Pancreas (tissue), 10 donors: Measurements from ENCODE around the gene JMJD4. TPM values are rescaled to one million over a fixed set of nuclear protein-coding genes. Genes with fewer than 3 reads are reported as not detected.

ENCODE experiments used
- ATAC-seq, 4 donors: fragments of 200-7000 bp; cut with Tn5 transposase; one replicate each; pipeline versions ENCODE4 v1.8.0 to v1.9.1; 2020; ENCODE audit warnings: mild to moderate bottlenecking in 4 of 4, moderate library complexity in 4 of 4
- DNase-seq, 6 donors: peaks; one replicate each; pipeline ENCODE4 v3.0.0-alpha.2; 2020
- FAIRE-seq: peaks from 2 replicates; lab custom pipeline; 2012; peaks lifted over from hg19 to GRCh38; lab: Jason Lieb, UNC
- H3K27ac ChIP-seq, 4 donors: fragments of 200-600 bp; sonication (generic); 1 replicate in 3 of 4; 2 replicates in 1 of 4; pipeline versions ENCODE4 v1.5.0 to v1.8.0; 2020
- H3K27me3 ChIP-seq, 4 donors: fragments of 200-600 bp; one replicate each; pipeline ENCODE4 v1.8.0; 2021
- H3K36me3 ChIP-seq, 3 donors: fragments of 200-600 bp; sonication (generic) in 1 of 3; one replicate each; pipeline versions ENCODE4 v1.5.0 to v1.8.0; 2020 to 2021
- H3K4me1 ChIP-seq, 3 donors: fragments of 200-600 bp; one replicate each; pipeline ENCODE4 v1.8.0; 2021
- H3K4me3 ChIP-seq, 4 donors: fragments of 200-600 bp; sonication (generic) in 2 of 4; one replicate each; pipeline versions ENCODE4 v1.5.0 to v1.8.0; 2020 to 2021
- H3K9me3 ChIP-seq, 4 donors: fragments of 200-600 bp; one replicate each; pipeline ENCODE4 v1.8.0; 2021
- CTCF ChIP-seq, 4 donors: fragments of 200-600 bp; sonication (generic) in 3 of 4; IDR thresholded peaks; one replicate each; pipeline versions ENCODE4 v1.5.0 to v1.8.0; 2021; ENCODE audit warnings: antibody characterized with exemption in 4 of 4
- WGBS, 2 donors: extraction: QIAGEN DNeasy Blood & Tissue Kit; methylation state at CpG; one replicate each; pipeline ENCODE4 v1.1.7; 2013; 5-methylcytosine and 5-hydroxymethylcytosine counted together
- intact Hi-C, 3 donors: fragments of 100-400 bp; cut with DNase I; formaldehyde crosslinking; loops; one replicate each; pipeline versions ENCODE4 v1.11.1 to v1.14.2; 2022
- polyA plus RNA-seq, 2 donors: library from polyadenylated mRNA; stranded (reverse); fragments of 200-250 nt; gene quantifications; one replicate each; pipeline ENCODE4 v1.2.3, GENCODE V29; 2013
- total RNA-seq, 6 donors: library from RNA; stranded (reverse); fragmentation: NEBNext Ultra II Directional in 4 of 6; extraction: Animal tissue kit (Norgen Biotek cat#: 25700) in 4 of 6; gene quantifications; one replicate each; pipeline versions ENCODE4 v1.2.1 to v1.2.4, GENCODE V29; 2021 to 2023
- donor health status: healthy with polysubstance abuse.
- donor health status: DM: no; HTN: no; CAD: no; lungs with moderate emphysema.
- donor health status: DM: no; HTN: no; CAD: no.
- donor health status: control.
- donor health status: control.
- donor health status: Bipolar disorder and iron deficiency.
- donor health status: DM: yes; HTN: yes; CAD: no.
- donor health status: DM: no; HTN: no; CAD: no.
- donor health status: DM: no; HTN: no; CAD: no.
- donor health status: DM: yes; HTN: yes; CAD: no.

Gene JMJD4
- total and polyA plus RNA-seq, 8 donors = 4.8 to 14.8 (median 9.6) TPM

- DNase-seq (peak in 2 of 6 donors; percentile 17 to 71), ATAC-seq (no peak), FAIRE-seq (no peak)
- H3K4me3 ChIP-seq = no peak overlapping the region
- intact Hi-C loops = no loop called here
- no peak for TF ChIP-seq CTCF (IDR thresholded peaks at IDR 0.05)
- H3K27ac ChIP-seq = no peak overlapping the region
- WGBS, 2 donors = 93 to 95% methylated on average over 18 of the region's 18 CpGs
- peaks cover 5 to 24% (median 18%) of the 10 kb centered on the region in 3 donors for H3K4me1 ChIP-seq
- H3K27me3 ChIP-seq = no peaks in the 10 kb centered on the region
- peaks cover 0 to 6% (median 0%) of the 10 kb centered on the region in 3 donors for H3K36me3 ChIP-seq
- no peaks in the 10 kb centered on the region for H3K9me3 ChIP-seq
These were observed 2.4 kb downstream of the JMJD4 start for GRCh38 chr1:227732586-227733308.

- TF ChIP-seq CTCF (IDR thresholded peaks at IDR 0.05) = no peak
- Histone ChIP-seq H3K27me3 (no peaks in the 10 kb centered on the region), H3K36me3 (peaks cover 0 to 6% (median 0%) of the 10 kb centered on the region in 3 donors), H3K4me3 (no peak overlapping the region), H3K27ac (no peak overlapping the region), H3K9me3 (no peaks in the 10 kb centered on the region), H3K4me1 (peaks cover 5 to 26% (median 18%) of the 10 kb centered on the region in 3 donors)
- WGBS, 2 donors = 91 to 93% methylated on average over 19 of the region's 19 CpGs
- ATAC-seq (no peak), DNase-seq (peak in 2 of 6 donors; percentile 15 to 72), FAIRE-seq (no peak)
- intact Hi-C loops = no loop called here
These were observed 3.2 kb downstream of the JMJD4 start for GRCh38 chr1:227731696-227732585.

GRCh38 chr1:227731241-227731677 lies 3.8 kb downstream of the JMJD4 start:
- FAIRE-seq = no peak
- no peak for ATAC-seq
- Histone ChIP-seq H3K9me3 (no peaks in the 10 kb centered on the region), H3K27ac (no peak overlapping the region), H3K36me3 (peaks cover 0 to 6% (median 0%) of the 10 kb centered on the region in 3 donors), H3K4me1 (peaks cover 5 to 26% (median 18%) of the 10 kb centered on the region in 3 donors), H3K4me3 (no peak overlapping the region), H3K27me3 (no peaks in the 10 kb centered on the region)
- DNase-seq = peak in 5 of 6 donors; percentile 24 to 75 (median 48)
- WGBS, 2 donors = 57 to 58% methylated on average over 11 of the region's 11 CpGs
- intact Hi-C loops = no loop called here
- TF ChIP-seq CTCF (IDR thresholded peaks at IDR 0.05) = no peak

- intact Hi-C loops = no loop called here
- no peak for TF ChIP-seq CTCF (IDR thresholded peaks at IDR 0.05)
- 61 to 64% methylated on average over 16 of the region's 16 CpGs for WGBS, 2 donors
- H3K27me3 ChIP-seq = no peaks in the 10 kb centered on the region
- peaks cover 5 to 22% (median 18%) of the 10 kb centered on the region in 3 donors for H3K4me1 ChIP-seq
- no peak overlapping the region for H3K4me3 ChIP-seq
- DNase-seq (peak in 4 of 6 donors; percentile 20 to 87 (median 56)), ATAC-seq (no peak), FAIRE-seq (no peak)
- peak overlapping the region in 1 of 4 donors; percentile 17 for H3K27ac ChIP-seq
- H3K9me3 ChIP-seq = no peaks in the 10 kb centered on the region
- peaks cover 0 to 6% (median 0%) of the 10 kb centered on the region in 3 donors for H3K36me3 ChIP-seq
These were observed 4.4 kb downstream of the JMJD4 start for GRCh38 chr1:227730630-227731151.
